K562 (cell line): ENCODE measurements around the gene PAFAH1B2. TPM values are rescaled to one million over a fixed set of nuclear protein-coding genes. Genes with fewer than 3 reads are reported as not detected.
A peak's percentile ranks its signal among the peaks of the same experiment; 100 is the strongest.

ENCODE experiments used
- ATAC-seq: fragments of 200-7000 bp; cut with Tn5 transposase; 3 replicates; pipeline ENCODE4 v1.9.1; 2020; ENCODE audit warnings: moderate library complexity
- BruUV-seq: library from RNA; stranded (reverse); fragments of 400-500 nt; replicated peaks from 2 replicates; lab custom pipeline; 2021; lab: Mats Ljungman, UMichigan
- CTCF ChIA-PET: fragments of 300-600 bp; formaldehyde crosslinking; extraction: SDS; loops from one replicate; lab custom pipeline; 2021; ENCODE audit warnings: low intra/inter-chr PET ratio; lab: Yijun Ruan, JAX
- POLR2A ChIA-PET: fragments of 300-600, 350-650 bp; sonication (Branson Sonifier 250); formaldehyde crosslinking; extraction: SDS; loops from one replicate; lab custom pipeline; 2021; ENCODE audit warnings: antibody characterized with exemption, inconsistent platforms; lab: Yijun Ruan, JAX
- DNase-seq, 4 experiments: peaks; one replicate each; pipeline versions ENCODE4 v3.0.0 to v3.0.0-alpha.2; 2011 to 2018; ENCODE audit warnings: low spot score in 3 of 4, mixed read lengths in 3 of 4; ENCODE audit errors: extremely low read depth in 1 of 4
- FAIRE-seq: peaks from 2 replicates; lab custom pipeline; 2011; peaks lifted over from hg19 to GRCh38; lab: Jason Lieb, UNC
- H2AFZ ChIP-seq: 2 replicates; pipeline ENCODE4 v1.6.0; 2011; ENCODE audit warnings: low read depth, low read length, control low read depth, inconsistent platforms
- H3K27ac ChIP-seq: fragments of 200-600 bp; 3 replicates; pipeline ENCODE4 v1.8.0; 2011; ENCODE audit warnings: low read depth, mild to moderate bottlenecking, control low read depth, inconsistent platforms, low read length, moderate library complexity, mixed read lengths; ENCODE audit errors: extremely low read depth
- H3K27me3 ChIP-seq, 2 experiments: fragments of 300-600 bp in 1 of 2; 2 replicates in 1 of 2; 3 replicates in 1 of 2; pipeline versions ENCODE4 v1.6.0 to v1.8.0; 2011; ENCODE audit warnings: inconsistent platforms in 2 of 2, low read length in 2 of 2, mild to moderate bottlenecking in 1 of 2, mixed read lengths in 1 of 2, moderate library complexity in 1 of 2; ENCODE audit not compliant: control insufficient read depth in 2 of 2, insufficient read depth in 2 of 2
- H3K36me3 ChIP-seq: fragments of 300-600 bp; 3 replicates; pipeline ENCODE4 v1.8.0; 2011; ENCODE audit warnings: mild to moderate bottlenecking, low read length, inconsistent platforms; ENCODE audit not compliant: control insufficient read depth, insufficient read depth
- H3K4me1 ChIP-seq, 2 experiments: fragments of 200-600 bp in 1 of 2; replicated peaks in 1 of 2; 2 replicates in 1 of 2; 3 replicates in 1 of 2; pipeline versions ENCODE4 v1.5.1 to v1.8.0; 2011; ENCODE audit warnings: inconsistent platforms in 2 of 2, low read length in 2 of 2, mild to moderate bottlenecking in 1 of 2, mixed read lengths in 1 of 2, moderate library complexity in 1 of 2; ENCODE audit not compliant: control insufficient read depth in 2 of 2, insufficient read depth in 2 of 2
- H3K4me2 ChIP-seq: 2 replicates; pipeline ENCODE4 v1.6.1; 2011; ENCODE audit warnings: low read length, control low read depth, inconsistent platforms, mixed read lengths; ENCODE audit not compliant: insufficient read depth
- H3K4me3 ChIP-seq: fragments of 200-600 bp; sonication (generic), shearing (Covaris generic); 2 replicates; pipeline ENCODE4 v1.5.1; 2016; ENCODE audit warnings: control low read depth, inconsistent platforms
- H3K79me2 ChIP-seq: fragments of 200-600 bp; 3 replicates; pipeline ENCODE4 v1.8.0; 2011; ENCODE audit warnings: low read length, inconsistent platforms; ENCODE audit not compliant: control insufficient read depth, insufficient read depth
- H3K9ac ChIP-seq, 2 experiments: 2 replicates each; pipeline versions ENCODE4 v1.6.0 to v1.6.1; 2011; ENCODE audit warnings: low read depth in 2 of 2, low read length in 2 of 2, control low read depth in 1 of 2, inconsistent platforms in 1 of 2, mild to moderate bottlenecking in 1 of 2, mixed read lengths in 1 of 2; ENCODE audit not compliant: insufficient read depth in 1 of 2
- H3K9me1 ChIP-seq: one replicate; pipeline ENCODE4 v1.6.0; 2011; ENCODE audit warnings: inconsistent platforms, mild to moderate bottlenecking, low read length, moderate library complexity; ENCODE audit not compliant: control insufficient read depth, insufficient read depth
- H3K9me3 ChIP-seq: replicated peaks from 2 replicates; pipeline ENCODE4 v1.5.1; 2011; ENCODE audit warnings: low read depth, low read length, inconsistent platforms; ENCODE audit not compliant: control insufficient read depth, insufficient read depth
- H4K20me1 ChIP-seq: replicated peaks from 2 replicates; pipeline ENCODE4 v1.6.1; 2011; ENCODE audit warnings: low read length, inconsistent platforms, mixed read lengths; ENCODE audit not compliant: control insufficient read depth, insufficient read depth
- POLR2G ChIP-seq: fragments of 200-400 bp; formaldehyde crosslinking; IDR thresholded peaks from 2 replicates; pipeline ENCODE4 v1.6.1; 2017; ENCODE audit warnings: low read depth, mild to moderate bottlenecking, antibody characterized with exemption, low read length, moderate library complexity
- RBFOX2 ChIP-seq: fragments of 200-400 bp; formaldehyde crosslinking; IDR thresholded peaks from 2 replicates; pipeline ENCODE4 v1.6.1; 2017; ENCODE audit warnings: low read depth, mild to moderate bottlenecking, low read length, moderate library complexity
- ZNF280A ChIP-seq: fragments of 450-650 bp; IDR thresholded peaks from 2 replicates; pipeline ENCODE4 v1.6.1; 2018; ENCODE audit warnings: mild to moderate bottlenecking, low read depth; ENCODE audit not compliant: partially characterized antibody
- ZNF551 ChIP-seq: fragments of 250-450 bp; sonication (Bioruptor Pico); IDR thresholded peaks from 2 replicates; pipeline ENCODE4 v1.5.0; 2021; ENCODE audit warnings: mild to moderate bottlenecking, moderate library complexity
- WGBS: fragments of 100-300 bp; shearing (Covaris generic); methylation state at CpG from one replicate; pipeline ENCODE4 v1.1.6; 2016; ENCODE audit warnings: low coverage, mixed read lengths; ENCODE audit not compliant: insufficient coverage; ENCODE audit errors: missing lambda C conversion rate; 5-methylcytosine and 5-hydroxymethylcytosine counted together
- in situ Hi-C: fragments of 300-500 bp; cut with MboI; formaldehyde crosslinking; loops from 4 replicates; pipeline ENCODE4 v1.15.0; 2018; ENCODE audit warnings: inconsistent platforms, mixed read lengths
- intact Hi-C: fragments of 100-400 bp; cut with micrococcal nuclease; formaldehyde crosslinking; loops from 2 replicates; pipeline ENCODE4 v1.14.2; 2022
- polyA plus RNA-seq, 8 experiments: library from polyadenylated mRNA; depleted of rRNA in 4 of 8; stranded (reverse) in 5 of 8; unstranded in 3 of 8; fragments of >200 nt; fragmentation: Nextera tagmentation in 2 of 8; fragmentation: Illumina TruSeq in 1 of 8; extraction: Ambion mirVana in 2 of 8; extraction: Trizol in 1 of 8; gene quantifications; 2 replicates each; pipeline versions ENCODE4 v1.2.1 to v1.2.3, GENCODE V29; 2011 to 2014; ENCODE audit warnings: inconsistent platforms in 1 of 8, missing spikeins in 1 of 8
- total RNA-seq, 7 experiments: library from RNA; depleted of rRNA in 6 of 7; stranded (reverse); fragments of >200 nt in 6 of 7; fragmentation: Illumina TruSeq in 2 of 7; extraction: Trizol in 2 of 7; gene quantifications; 2 replicates each; pipeline versions ENCODE4 v1.2.1 to v1.2.3, GENCODE V29; 2011 to 2021; ENCODE audit warnings: low replicate concordance in 1 of 7
- TF ChIP-seq, protein P1 (sequence below), 2 experiments: IDR thresholded peaks; 2 replicates each; pipeline ENCODE4 v1.6.1; 2011; ENCODE audit warnings: borderline replicate concordance in 1 of 2, control low read depth in 1 of 2, low read depth in 1 of 2, low read length in 1 of 2, mild to moderate bottlenecking in 1 of 2, mixed read lengths in 1 of 2, moderate library complexity in 1 of 2; ENCODE audit not compliant: insufficient read depth in 1 of 2, insufficient read length in 1 of 2, poor library complexity in 1 of 2, severe bottlenecking in 1 of 2; ENCODE audit errors: extremely low read depth in 1 of 2

The PAFAH1B2 gene
- total and polyA plus RNA-seq, 9 of the 15 experiments (the other 6 are each of a cell fraction or from before 2014, with no cell fraction given): 27.8 to 94.7 (median 64.9) TPM

- H3K27me3 ChIP-seq: no peaks in the 10 kb centered on the region
- no peak overlapping the region for H2AFZ ChIP-seq
Measured at GRCh38 chr11:117191680-117192400, 47.8 kb downstream of the PAFAH1B2 start.

More at GRCh38 chr11:117191680-117192400, 47.8 kb downstream of the PAFAH1B2 start:
- H3K4me2 ChIP-seq: no peak overlapping the region
- no peaks in the 10 kb centered on the region for H3K79me2 ChIP-seq
- no TSS peak for BruUV-seq
- no peak for DNase-seq
- WGBS: 87% methylated on average over 23 of the region's 26 CpGs
- no peak overlapping the region for H3K4me3 ChIP-seq
- no peak for ATAC-seq
- peaks cover 51% of the 10 kb centered on the region; the same call in 2 of the 3 replicates for H3K36me3 ChIP-seq
- intact Hi-C loops: no loop called here
- H3K27ac ChIP-seq: no peak overlapping the region
- H3K9me1 ChIP-seq: no peaks in the 10 kb centered on the region
- TF ChIP-seq POLR2G (peak; percentile 36), ZNF551 (CRISPR knock-in tag) (no peak), ZNF280A (no peak), RBFOX2 (peak; percentile 27; the same call in 1 of the 2 replicates)
- TF ChIP-seq, protein P1, sequence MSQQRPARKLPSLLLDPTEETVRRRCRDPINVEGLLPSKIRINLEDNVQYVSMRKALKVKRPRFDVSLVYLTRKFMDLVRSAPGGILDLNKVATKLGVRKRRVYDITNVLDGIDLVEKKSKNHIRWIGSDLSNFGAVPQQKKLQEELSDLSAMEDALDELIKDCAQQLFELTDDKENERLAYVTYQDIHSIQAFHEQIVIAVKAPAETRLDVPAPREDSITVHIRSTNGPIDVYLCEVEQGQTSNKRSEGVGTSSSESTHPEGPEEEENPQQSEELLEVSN (IDR thresholded peaks at IDR 0.05; ENCODE audit: borderline replicate concordance in 1 of 2, extremely low read depth in 1 of 2, insufficient read depth in 1 of 2, insufficient read length in 1 of 2, low read depth in 1 of 2, low read length in 1 of 2, poor library complexity in 1 of 2, severe bottlenecking in 1 of 2): no peak
- FAIRE-seq: no peak
- H3K9me3 ChIP-seq: no peaks in the 10 kb centered on the region
- H4K20me1 ChIP-seq: peaks cover 3% of the 10 kb centered on the region; the same call in 1 of the 2 replicates
- peaks cover 0 to 14% of the 10 kb centered on the region in 2 experiments; a peak in 2 of 5 replicates for H3K4me1 ChIP-seq
- POLR2A ChIA-PET: interaction anchor here (0.6 kb wide), 1 partner anchor 10 kb away, joined by 6 read pairs; no protein-coding TSS in a partner anchor
- CTCF ChIA-PET: no interaction called here
- in situ Hi-C loops: no loop called here
- no peak overlapping the region for H3K9ac ChIP-seq
